ENCODE data around the gene LDLR.
"Not testable (repeated sequence)": the region's sequence is repeated elsewhere in the genome, so short reads cannot be mapped to it uniquely, and the experiment has no call there.

LDLR gene

GRCh38 chr19:11175920-11176319 lies 86.7 kb downstream of the LDLR start:
- Histone ChIP-seq H2BK15ac (ENCODE audit: low read length) (no peak overlapping the region), H3K23ac (ENCODE audit: low read depth, low read length, poor library complexity) (no peak overlapping the region), H3K4me3 (ENCODE audit: low read length in 2 of 2) (no peak overlapping the region), H3K79me1 (ENCODE audit: low read depth, low read length) (no peaks in the 10 kb centered on the region), H3K4ac (ENCODE audit: low read length) (no peak overlapping the region), H3K14ac (ENCODE audit: low read length) (no peak overlapping the region), H3K27ac (replicated peaks; ENCODE audit: low read length) (no peak overlapping the region), H2BK12ac (ENCODE audit: low read length) (no peak overlapping the region), H3K9ac (ENCODE audit: low read depth, low read length, poor library complexity) (peak overlapping the region; percentile 70), H3K9me3 (replicated peaks in 1 of 2; ENCODE audit: control insufficient read depth in 2 of 2, insufficient read depth in 1 of 2, low read depth in 1 of 2, low read length in 2 of 2) (no peaks in the 10 kb centered on the region), H2BK120ac (ENCODE audit: low read depth, low read length) (no peak overlapping the region), H2BK5ac (ENCODE audit: low read length) (no peak overlapping the region), H3K36me3 (replicated peaks in 1 of 2; ENCODE audit: control insufficient read depth in 2 of 2, insufficient read depth in 2 of 2, low read length in 2 of 2) (peaks cover 28 to 66% of the 10 kb centered on the region in 2 donors), H3K4me1 (ENCODE audit: control insufficient read depth in 2 of 2, insufficient read depth in 1 of 2, low read depth in 1 of 2, low read length in 2 of 2) (no peaks in the 10 kb centered on the region), H3K18ac (ENCODE audit: low read length) (no peak overlapping the region), H2AK5ac (ENCODE audit: low read depth, low read length) (no peak overlapping the region), H2AFZ (ENCODE audit: low read length) (no peak overlapping the region), H3K27me3 (ENCODE audit: control insufficient read depth in 3 of 3, insufficient read depth in 3 of 3, low read depth in 1 of 3, low read length in 3 of 3) (no peaks in the 10 kb centered on the region), H4K8ac (ENCODE audit: low read depth, low read length) (no peak overlapping the region), H4K91ac (ENCODE audit: low read depth, low read length, poor library complexity) (no peak overlapping the region), H3K4me2 (ENCODE audit: insufficient read depth, low read length, poor library complexity, severe bottlenecking) (no peak overlapping the region)
- no CpG with 5 or more reads among the region's 7 CpGs for WGBS, 2 donors (ENCODE audit: extremely low coverage in 2 of 2, insufficient read length in 2 of 2, insufficient replicate concordance in 1 of 2)
- DNase-seq (ENCODE audit: low spot score): no peak

GRCh38 chr19:11176466-11177193 lies 87.4 kb downstream of the LDLR start:
- Histone ChIP-seq H3K4me1 (ENCODE audit: control insufficient read depth in 2 of 2, insufficient read depth in 1 of 2, low read depth in 1 of 2, low read length in 2 of 2) (no peaks in the 10 kb centered on the region), H3K27ac (replicated peaks; ENCODE audit: low read length) (no peak overlapping the region), H4K8ac (ENCODE audit: low read depth, low read length) (no peak overlapping the region), H3K4ac (ENCODE audit: low read length) (no peak overlapping the region), H2BK15ac (ENCODE audit: low read length) (no peak overlapping the region), H2BK12ac (ENCODE audit: low read length) (no peak overlapping the region), H3K36me3 (replicated peaks in 1 of 2; ENCODE audit: control insufficient read depth in 2 of 2, insufficient read depth in 2 of 2, low read length in 2 of 2) (peaks cover 28 to 61% of the 10 kb centered on the region in 2 donors), H3K4me2 (ENCODE audit: insufficient read depth, low read length, poor library complexity, severe bottlenecking) (no peak overlapping the region), H2AFZ (ENCODE audit: low read length) (no peak overlapping the region), H3K14ac (ENCODE audit: low read length) (no peak overlapping the region), H4K91ac (ENCODE audit: low read depth, low read length, poor library complexity) (no peak overlapping the region), H3K23ac (ENCODE audit: low read depth, low read length, poor library complexity) (peak overlapping the region; percentile 89), H3K79me1 (ENCODE audit: low read depth, low read length) (peaks cover 2% of the 10 kb centered on the region), H2BK5ac (ENCODE audit: low read length) (no peak overlapping the region), H2AK5ac (ENCODE audit: low read depth, low read length) (no peak overlapping the region), H3K27me3 (ENCODE audit: control insufficient read depth in 3 of 3, insufficient read depth in 3 of 3, low read depth in 1 of 3, low read length in 3 of 3) (no peaks in the 10 kb centered on the region), H2BK120ac (ENCODE audit: low read depth, low read length) (no peak overlapping the region), H3K18ac (ENCODE audit: low read length) (no peak overlapping the region), H3K9me3 (replicated peaks in 1 of 2; ENCODE audit: control insufficient read depth in 2 of 2, insufficient read depth in 1 of 2, low read depth in 1 of 2, low read length in 2 of 2) (no peaks in the 10 kb centered on the region), H3K9ac (ENCODE audit: low read depth, low read length, poor library complexity) (no peak overlapping the region), H3K4me3 (ENCODE audit: low read length in 2 of 2) (no peak overlapping the region)
- WGBS, 2 donors (ENCODE audit: extremely low coverage in 2 of 2, insufficient read length in 2 of 2, insufficient replicate concordance in 1 of 2): no CpG with 5 or more reads among the region's 18 CpGs
- no peak for DNase-seq (ENCODE audit: low spot score)

- Histone ChIP-seq H2BK12ac (ENCODE audit: low read length) (no peak overlapping the region), H3K4ac (ENCODE audit: low read length) (no peak overlapping the region), H3K79me1 (ENCODE audit: low read depth, low read length) (peaks cover 2% of the 10 kb centered on the region), H2AFZ (ENCODE audit: low read length) (no peak overlapping the region), H3K4me3 (ENCODE audit: low read length in 2 of 2) (no peak overlapping the region), H2AK5ac (ENCODE audit: low read depth, low read length) (peak overlapping the region; percentile 52), H2BK5ac (ENCODE audit: low read length) (no peak overlapping the region), H2BK120ac (ENCODE audit: low read depth, low read length) (no peak overlapping the region), H3K36me3 (replicated peaks in 1 of 2; ENCODE audit: control insufficient read depth in 2 of 2, insufficient read depth in 2 of 2, low read length in 2 of 2) (peaks cover 25 to 57% of the 10 kb centered on the region in 2 donors), H3K9me3 (replicated peaks in 1 of 2; ENCODE audit: control insufficient read depth in 2 of 2, insufficient read depth in 1 of 2, low read depth in 1 of 2, low read length in 2 of 2) (no peaks in the 10 kb centered on the region), H3K9ac (ENCODE audit: low read depth, low read length, poor library complexity) (no peak overlapping the region), H4K91ac (ENCODE audit: low read depth, low read length, poor library complexity) (no peak overlapping the region), H3K23ac (ENCODE audit: low read depth, low read length, poor library complexity) (peak overlapping the region; percentile 34), H3K18ac (ENCODE audit: low read length) (no peak overlapping the region), H3K27ac (replicated peaks; ENCODE audit: low read length) (no peak overlapping the region), H4K8ac (ENCODE audit: low read depth, low read length) (no peak overlapping the region), H2BK15ac (ENCODE audit: low read length) (no peak overlapping the region), H3K27me3 (ENCODE audit: control insufficient read depth in 3 of 3, insufficient read depth in 3 of 3, low read depth in 1 of 3, low read length in 3 of 3) (no peaks in the 10 kb centered on the region), H3K14ac (ENCODE audit: low read length) (no peak overlapping the region), H3K4me1 (ENCODE audit: control insufficient read depth in 2 of 2, insufficient read depth in 1 of 2, low read depth in 1 of 2, low read length in 2 of 2) (no peaks in the 10 kb centered on the region), H3K4me2 (ENCODE audit: insufficient read depth, low read length, poor library complexity, severe bottlenecking) (no peak overlapping the region)
- no peak for DNase-seq (ENCODE audit: low spot score)
- no CpG with 5 or more reads among the region's 9 CpGs for WGBS, 2 donors (ENCODE audit: extremely low coverage in 2 of 2, insufficient read length in 2 of 2, insufficient replicate concordance in 1 of 2)
Observed at GRCh38 chr19:11177592-11177991, 88.3 kb downstream of the LDLR start.

- H3K4me1 ChIP-seq (ENCODE audit: control insufficient read depth in 2 of 2, insufficient read depth in 1 of 2, low read depth in 1 of 2, low read length in 2 of 2); H3K23ac ChIP-seq (ENCODE audit: low read depth, low read length, poor library complexity); H3K27me3 ChIP-seq (ENCODE audit: control insufficient read depth in 3 of 3, insufficient read depth in 3 of 3, low read depth in 1 of 3, low read length in 3 of 3); H3K27ac ChIP-seq (replicated peaks; ENCODE audit: low read length); H3K4me3 ChIP-seq (ENCODE audit: low read length in 2 of 2); H2BK12ac ChIP-seq (ENCODE audit: low read length); H3K9ac ChIP-seq (ENCODE audit: low read depth, low read length, poor library complexity); H3K14ac ChIP-seq (ENCODE audit: low read length); H3K79me1 ChIP-seq (ENCODE audit: low read depth, low read length); H2BK120ac ChIP-seq (ENCODE audit: low read depth, low read length); H3K4me2 ChIP-seq (ENCODE audit: insufficient read depth, low read length, poor library complexity, severe bottlenecking); H2BK5ac ChIP-seq (ENCODE audit: low read length); H3K18ac ChIP-seq (ENCODE audit: low read length); H3K4ac ChIP-seq (ENCODE audit: low read length); H2AK5ac ChIP-seq (ENCODE audit: low read depth, low read length); H4K8ac ChIP-seq (ENCODE audit: low read depth, low read length); H2BK15ac ChIP-seq (ENCODE audit: low read length); DNase-seq (ENCODE audit: low spot score); H2AFZ ChIP-seq (ENCODE audit: low read length); H3K9me3 ChIP-seq (replicated peaks in 1 of 2; ENCODE audit: control insufficient read depth in 2 of 2, insufficient read depth in 1 of 2, low read depth in 1 of 2, low read length in 2 of 2); H4K91ac ChIP-seq (ENCODE audit: low read depth, low read length, poor library complexity): not testable (repeated sequence)
- peaks cover 15 to 50% of the 10 kb centered on the region in 2 donors for H3K36me3 ChIP-seq (replicated peaks in 1 of 2; ENCODE audit: control insufficient read depth in 2 of 2, insufficient read depth in 2 of 2, low read length in 2 of 2)
- whole genome bisulfite sequencing, 2 donors (ENCODE audit: extremely low coverage in 2 of 2, insufficient read length in 2 of 2, insufficient replicate concordance in 1 of 2): no CpG with 5 or more reads among the region's 9 CpGs
Observed at GRCh38 chr19:11179145-11179465, 89.8 kb downstream of the LDLR start.
